ENCODE results near the gene TNFRSF14.

The TNFRSF14 gene

GRCh38 chr1:2589431-2590232 is 33.5 kb downstream of the TNFRSF14 start:
- no peak for DNase-seq

GRCh38 chr1:2590233-2591141 is 34.3 kb downstream of the TNFRSF14 start:
- no peak for DNase-seq

GRCh38 chr1:2591233-2591580 is 35.0 kb downstream of the TNFRSF14 start:
- DNase-seq = no peak

DNA sequence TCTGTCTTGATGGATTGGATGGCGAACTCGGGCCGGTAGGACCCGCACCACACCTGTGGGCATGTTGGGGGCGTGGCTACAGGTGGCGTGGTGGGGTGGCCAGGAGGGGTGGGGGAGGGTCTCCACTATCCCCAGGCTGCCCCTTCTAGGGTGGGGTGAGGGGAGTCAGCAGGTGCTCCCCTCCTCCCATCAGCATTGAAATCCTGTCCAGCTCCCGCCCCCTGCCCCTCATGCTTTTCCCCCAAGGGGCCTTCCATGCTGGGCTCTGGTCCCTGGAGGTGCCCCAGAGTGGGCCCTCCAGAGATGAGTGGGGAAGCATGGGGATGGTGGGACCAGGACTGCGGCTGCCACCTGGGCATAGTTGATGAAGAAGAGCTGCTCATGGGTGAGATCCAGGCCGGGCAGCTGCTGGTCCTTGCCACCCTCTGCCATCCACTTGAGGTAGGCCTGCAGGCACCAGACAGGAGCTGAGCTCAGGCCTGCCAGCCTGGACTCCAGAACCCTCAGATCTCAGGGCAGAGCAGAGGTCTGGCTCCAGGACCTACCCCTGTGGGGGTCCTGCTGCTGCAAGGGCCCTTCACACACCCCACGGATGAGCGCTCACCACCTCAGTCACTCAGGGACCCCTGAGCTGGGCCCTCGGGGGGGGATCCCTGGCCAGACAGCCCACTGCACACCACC is 35.5 kb downstream of the TNFRSF14 start:
- DNase-seq = no peak

DNA sequence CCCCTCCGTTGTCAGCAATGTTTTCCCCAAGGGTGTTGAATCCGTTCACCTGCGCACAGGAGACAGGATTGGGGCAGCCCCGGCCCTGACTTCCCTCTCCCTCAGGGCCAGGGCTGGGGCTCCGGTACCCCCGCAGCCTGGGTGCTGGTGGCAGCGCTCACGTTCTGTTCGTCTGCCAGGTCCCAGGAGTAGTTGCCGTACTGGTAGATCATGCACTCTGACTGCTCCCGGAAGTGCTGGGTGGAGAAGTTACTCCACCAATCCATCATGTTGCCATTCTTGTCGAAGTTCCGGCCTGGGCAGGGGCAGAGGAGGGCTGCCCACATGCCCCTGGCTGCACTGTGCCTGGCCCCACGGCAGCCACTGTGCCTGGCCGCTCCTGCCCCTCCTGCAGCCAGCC is 36.5 kb downstream of the TNFRSF14 start:
- no peak for DNase-seq

DNA sequence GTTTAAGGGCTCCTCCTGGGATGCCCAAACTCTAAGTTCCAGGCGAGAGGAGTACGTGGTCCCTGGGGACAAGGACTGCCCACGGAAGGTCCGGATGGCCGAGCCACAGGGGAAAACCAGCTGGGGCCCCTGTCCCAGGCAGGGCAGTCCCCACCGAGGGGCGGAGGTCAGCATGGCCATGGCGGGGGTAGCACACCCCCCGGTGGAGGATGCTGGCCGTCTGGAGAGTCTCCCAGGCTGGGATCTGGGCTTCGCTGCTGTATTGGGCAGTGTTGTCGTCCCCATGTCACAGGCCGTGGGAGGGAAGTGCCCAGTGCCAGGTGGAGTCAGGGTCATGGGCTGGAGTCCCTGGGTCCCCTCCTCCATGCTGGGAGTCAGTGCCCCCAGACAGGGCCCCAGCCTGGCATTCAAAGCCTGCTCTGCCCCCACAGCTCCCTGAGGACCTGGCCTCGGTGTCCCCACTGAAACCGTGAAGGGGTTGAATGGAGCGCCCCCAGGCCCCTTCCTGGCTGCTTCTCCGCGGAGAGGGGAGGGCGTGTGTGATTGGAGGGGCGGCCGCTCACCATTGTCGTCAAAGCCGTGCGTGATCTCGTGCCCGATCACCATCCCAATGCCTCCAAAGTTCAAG is 37.2 kb downstream of the TNFRSF14 start:
- no peak for DNase-seq

DNA sequence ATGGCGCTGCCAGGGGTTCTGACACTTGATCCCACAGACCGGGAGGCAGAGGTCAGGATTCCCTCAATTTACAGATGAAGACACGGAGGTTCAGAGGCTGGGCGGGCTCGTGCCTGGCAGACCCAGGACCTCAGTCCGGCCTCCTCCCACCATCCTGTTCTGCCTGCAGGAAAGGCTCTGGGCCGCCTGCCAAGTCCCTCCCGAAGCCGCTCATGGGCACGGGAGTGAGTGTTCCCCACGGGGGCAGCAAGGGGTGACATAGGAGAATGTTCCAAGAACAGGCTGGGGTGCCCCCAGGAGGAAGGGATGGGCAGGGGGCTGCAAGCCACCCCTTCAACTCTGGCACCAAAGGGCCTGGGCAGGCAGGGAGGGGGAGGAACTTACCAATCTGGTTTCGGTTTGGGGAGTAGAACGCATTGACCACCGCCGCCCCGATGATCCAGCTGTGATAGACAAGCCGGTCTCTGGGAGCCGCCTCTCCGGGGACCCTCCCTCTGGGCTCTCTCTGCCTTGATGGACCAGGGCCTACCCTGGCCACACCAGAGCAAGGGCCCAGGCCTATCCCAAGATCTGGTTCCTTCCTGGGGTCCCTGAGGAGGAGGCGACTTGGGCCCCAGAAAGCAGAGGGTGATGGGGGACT is 38.0 kb downstream of the TNFRSF14 start:
- DNase-seq = no peak

- no peak for DNase-seq
Observed at GRCh38 chr1:2594641-2595131, 38.5 kb downstream of the TNFRSF14 start.

GRCh38 chr1:2595261-2595811 is 39.2 kb downstream of the TNFRSF14 start:
- no peak for DNase-seq

- DNase-seq = no peak
Observed at GRCh38 chr1:2595812-2596529, 39.8 kb downstream of the TNFRSF14 start.

- DNase-seq = no peak
Observed at GRCh38 chr1:2596530-2597333, 40.6 kb downstream of the TNFRSF14 start.

- no peak for DNase-seq
Observed at GRCh38 chr1:2597441-2598328, 41.5 kb downstream of the TNFRSF14 start.

DNA sequence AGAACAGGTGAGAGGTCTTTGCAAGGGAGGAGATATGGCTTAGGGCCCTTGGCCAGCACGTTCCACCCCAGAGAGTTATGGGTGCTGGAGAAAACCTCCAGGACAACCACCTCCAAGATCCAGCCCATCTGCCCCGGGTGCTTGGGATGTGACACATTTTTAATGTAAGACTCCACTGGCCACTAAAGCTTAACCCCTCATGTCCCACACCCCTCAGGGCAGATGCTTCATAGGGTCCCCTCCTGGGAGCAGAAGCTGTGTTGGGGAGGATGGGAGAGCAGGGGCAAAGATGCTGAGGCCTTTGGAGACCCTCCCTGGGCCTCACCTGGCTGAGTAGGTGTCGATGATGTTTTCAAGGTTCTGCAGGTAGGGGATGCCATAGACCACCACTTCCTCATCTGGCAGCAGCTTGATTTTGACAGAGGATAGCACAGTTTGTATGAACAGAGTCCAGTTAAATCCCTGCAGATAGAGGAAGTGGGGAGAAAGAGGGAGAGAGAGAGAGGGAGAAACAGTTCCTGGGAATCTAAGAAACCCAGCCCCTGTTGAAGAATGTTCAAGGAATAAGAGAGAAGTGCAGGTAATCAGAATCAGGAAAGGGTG is 42.3 kb downstream of the TNFRSF14 start:
- DNase-seq = no peak

DNA sequence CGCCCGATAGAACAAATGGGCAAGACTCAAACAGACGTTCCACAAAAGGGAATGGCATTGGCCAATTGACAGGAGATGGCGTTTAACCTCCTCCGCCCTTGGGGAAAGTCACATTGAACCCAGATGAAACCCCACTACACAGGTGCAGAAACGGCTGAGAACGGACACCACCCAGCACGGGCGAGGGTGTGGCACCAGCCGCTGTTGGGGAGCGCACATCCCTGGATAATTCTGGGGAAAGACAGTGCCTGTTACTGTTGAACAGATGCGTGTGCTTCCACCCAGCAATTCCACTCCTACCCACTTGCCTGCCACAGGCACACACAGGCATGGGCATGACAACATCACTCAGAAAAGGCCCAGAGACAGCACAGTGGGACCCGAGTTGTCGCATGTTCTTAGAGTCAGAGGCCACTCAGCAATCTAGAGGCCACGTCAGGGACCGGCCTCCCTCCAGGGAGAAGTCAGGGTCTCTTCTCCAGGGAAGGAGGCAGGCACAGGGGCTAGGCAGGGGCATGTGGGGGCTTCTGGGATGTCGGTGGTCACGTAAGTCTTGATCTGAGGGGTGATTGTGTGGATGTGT is 45.6 kb downstream of the TNFRSF14 start:
- DNase-seq = no peak

- DNase-seq = no peak
Observed at GRCh38 chr1:2602311-2602835, 46.2 kb downstream of the TNFRSF14 start.

GRCh38 chr1:2602866-2603520 is 46.8 kb downstream of the TNFRSF14 start:
- no peak for DNase-seq

GRCh38 chr1:2603521-2604155 is 47.5 kb downstream of the TNFRSF14 start:
- DNase-seq = no peak

Data from central memory CD4-positive, alpha-beta T cell (primary cell).